A549 (cell line): ENCODE data around the gene EIF4EBP3. TPM values are rescaled to one million over a fixed set of nuclear protein-coding genes. Genes with fewer than 3 reads are reported as not detected.

Source experiments
- ATAC-seq, 2 experiments: fragments of 200-7000 bp in 1 of 2; fragments of >200 bp in 1 of 2; cut with Nextera tagmentation in 1 of 2; cut with Tn5 transposase in 1 of 2; 3 replicates each; pipeline versions ENCODE4 v1.8.0 to v1.9.1; 2018 to 2020; ENCODE audit warnings: mild to moderate bottlenecking in 1 of 2, moderate library complexity in 1 of 2
- CTCF ChIA-PET: fragments of 300-600 bp; sonication (Branson Sonifier 250); formaldehyde crosslinking; extraction: SDS; loops from one replicate; lab custom pipeline; 2021; ENCODE audit warnings: antibody characterized with exemption, inconsistent platforms; lab: Yijun Ruan, JAX
- POLR2A ChIA-PET: fragments of 350-600 bp; formaldehyde crosslinking; extraction: SDS; loops from one replicate; lab custom pipeline; 2021; ENCODE audit warnings: antibody characterized with exemption, inconsistent platforms; lab: Yijun Ruan, JAX
- DNase-seq, 2 experiments: peaks; one replicate each; pipeline versions ENCODE4 v3.0.0 to v3.0.0-alpha.2; 2011 to 2016; ENCODE audit warnings: low read depth in 1 of 2, low spot score in 1 of 2
- FAIRE-seq: peaks from 2 replicates; lab custom pipeline; 2011; peaks lifted over from hg19 to GRCh38; lab: Jason Lieb, UNC
- H3K27ac ChIP-seq, 2 experiments: fragments of >200 bp; sonication (Bioruptor Twin); formaldehyde crosslinking; 3 replicates each; pipeline ENCODE4 v1.5.1; 2016 to 2017
- H3K4me1 ChIP-seq: fragments of >200 bp; sonication (Bioruptor Twin); formaldehyde crosslinking; 3 replicates; pipeline ENCODE4 v1.6.1; 2016
- H3K4me2 ChIP-seq: fragments of >200 bp; sonication (Bioruptor Twin); formaldehyde crosslinking; 3 replicates; pipeline ENCODE4 v1.6.1; 2016
- H3K4me3 ChIP-seq: fragments of >200 bp; sonication (Bioruptor Twin); formaldehyde crosslinking; 3 replicates; pipeline ENCODE4 v1.5.1; 2016
- H3K9me3 ChIP-seq: fragments of >200 bp; sonication (Bioruptor Twin); formaldehyde crosslinking; 3 replicates; pipeline ENCODE4 v1.6.1; 2016
- CEBPB ChIP-seq, 2 experiments: fragments of >200 bp in 1 of 2; sonication (Bioruptor Twin) in 1 of 2; formaldehyde crosslinking in 1 of 2; IDR thresholded peaks; 2 replicates each; pipeline ENCODE4 v1.6.1; 2012 to 2016
- EHMT2 ChIP-seq: fragments of 200-600 bp; sonication (generic); IDR thresholded peaks from 2 replicates; pipeline ENCODE4 v1.6.1; 2016; ENCODE audit warnings: antibody characterized with exemption, low read depth, mild to moderate bottlenecking, moderate library complexity
- HDAC2 ChIP-seq: fragments of 200-600 bp; sonication (generic); IDR thresholded peaks from 2 replicates; pipeline ENCODE4 v1.6.1; 2016
- HEYL ChIP-seq: fragments of 250-450 bp; sonication (Bioruptor Pico); IDR thresholded peaks from 2 replicates; pipeline ENCODE4 v1.8.0; 2021; ENCODE audit warnings: mild to moderate bottlenecking, moderate library complexity
- NPAS2 ChIP-seq: fragments of 250-450 bp; sonication (Bioruptor Pico); IDR thresholded peaks from 2 replicates; pipeline ENCODE4 v1.8.0; 2022; ENCODE audit warnings: mild to moderate bottlenecking, moderate library complexity, borderline replicate concordance
- PHF8 ChIP-seq: fragments of 200-600 bp; sonication (generic); IDR thresholded peaks from 2 replicates; pipeline ENCODE4 v1.6.1; 2016; ENCODE audit warnings: low read depth, mild to moderate bottlenecking, antibody characterized with exemption, moderate library complexity, borderline replicate concordance
- RAD21 ChIP-seq, 2 experiments: fragments of >200 bp in 1 of 2; sonication (Bioruptor Twin) in 1 of 2; formaldehyde crosslinking in 1 of 2; IDR thresholded peaks in 1 of 2; conservative IDR thresholded peaks in 1 of 2; 2 replicates in 1 of 2; 3 replicates in 1 of 2; pipeline ENCODE4 v1.6.1; 2012 to 2018; ENCODE audit warnings: inconsistent platforms in 1 of 2
- RFX5 ChIP-seq: fragments of 450-650 bp; IDR thresholded peaks from 2 replicates; pipeline ENCODE4 v1.7.1; 2014; ENCODE audit warnings: antibody characterized with exemption, mild to moderate bottlenecking, moderate library complexity
- TP53 ChIP-seq: fragments of 250-450 bp; sonication (Bioruptor Pico); IDR thresholded peaks from 2 replicates; pipeline ENCODE4 v1.5.0; 2021; ENCODE audit warnings: mild to moderate bottlenecking, moderate library complexity
- ZC3H11A ChIP-seq: fragments of 450-650 bp; IDR thresholded peaks from 2 replicates; pipeline ENCODE4 v1.6.1; 2014; ENCODE audit warnings: antibody characterized with exemption, mild to moderate bottlenecking
- ZFP36 ChIP-seq: fragments of 450-650 bp; IDR thresholded peaks from 2 replicates; pipeline ENCODE4 v1.6.1; 2014; ENCODE audit warnings: borderline replicate concordance; ENCODE audit not compliant: partially characterized antibody
- WGBS: methylation state at CpG from one replicate; pipeline ENCODE4 v1.1.6; 2017; ENCODE audit errors: missing lambda C conversion rate; 5-methylcytosine and 5-hydroxymethylcytosine counted together
- polyA plus RNA-seq, 4 experiments: library from polyadenylated mRNA; depleted of rRNA in 3 of 4; stranded (reverse); fragments of >200 nt; fragmentation: RNase III in 1 of 4; extraction: RNeasy Plus Mini Kit Qiagen cat#74134 plus additional on column Dnase treatment in 1 of 4; gene quantifications; 2 replicates in 3 of 4; 3 replicates in 1 of 4; pipeline ENCODE4 v1.2.3, GENCODE V29; 2011 to 2017
- TF ChIP-seq, protein P1 (sequence below): fragments of >200 bp; sonication (Bioruptor Twin); formaldehyde crosslinking; IDR thresholded peaks from 3 replicates; pipeline ENCODE4 v1.5.1; 2016
- TF ChIP-seq, protein P2 (sequence below): IDR thresholded peaks from 2 replicates; pipeline ENCODE4 v1.6.1; 2012; ENCODE audit warnings: low read depth, borderline replicate concordance
- TF ChIP-seq, protein P3 (sequence below): IDR thresholded peaks from 2 replicates; pipeline ENCODE4 v1.6.1; 2012
- TF ChIP-seq, protein P4 (sequence below): fragments of 150-350 bp; IDR thresholded peaks from 2 replicates; pipeline ENCODE4 v1.6.1; 2014; ENCODE audit warnings: low read depth, mild to moderate bottlenecking, low read length
- TF ChIP-seq, protein P5 (sequence below): IDR thresholded peaks from 2 replicates; pipeline ENCODE4 v1.6.1; 2012

EIF4EBP3 gene
- polyA plus RNA-seq, 2 of the 4 experiments (the other 2 are of a cell fraction): 0.96 to 2.0 TPM

DNA sequence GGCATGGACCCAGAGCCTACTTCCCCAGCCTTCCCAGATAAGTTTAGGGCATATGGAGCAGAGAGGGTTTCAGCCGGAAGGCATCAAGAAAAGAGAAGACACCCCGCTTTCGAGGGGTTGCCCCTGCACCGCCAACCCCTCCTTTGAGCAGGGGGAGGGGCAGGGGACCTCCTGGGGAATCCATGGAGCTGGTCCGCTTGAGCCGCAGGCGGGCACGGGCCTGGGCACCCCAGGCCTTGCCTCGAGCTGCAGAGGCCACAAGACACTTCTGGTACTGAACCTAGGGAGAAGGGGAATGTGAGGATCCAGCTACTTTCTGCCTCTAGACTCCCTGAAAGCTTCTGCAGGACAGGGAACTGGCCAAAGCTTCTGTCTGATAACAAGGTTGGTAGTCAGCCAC is 11.1 kb downstream of the EIF4EBP3 start:
- peak overlapping the region in 1 of 2 experiments; percentile 96; a peak in 4 of 6 replicates for H3K27ac ChIP-seq
- peaks cover 34% of the 10 kb centered on the region for H3K4me1 ChIP-seq
- TF ChIP-seq PHF8 (no peak), ZC3H11A (no peak), HDAC2 (no peak), NPAS2 (CRISPR knock-in tag) (no peak), ZFP36 (no peak), CEBPB (IDR thresholded peaks at IDR 0.05) (no peak), RAD21 (conservative IDR thresholded peaks at IDR 0.05 in 1 of 2, IDR thresholded peaks at IDR 0.05 in 1 of 2) (no peak), RFX5 (no peak), HEYL (CRISPR knock-in tag) (no peak), TP53 (CRISPR knock-in tag) (no peak)
- TF ChIP-seq, protein P1, sequence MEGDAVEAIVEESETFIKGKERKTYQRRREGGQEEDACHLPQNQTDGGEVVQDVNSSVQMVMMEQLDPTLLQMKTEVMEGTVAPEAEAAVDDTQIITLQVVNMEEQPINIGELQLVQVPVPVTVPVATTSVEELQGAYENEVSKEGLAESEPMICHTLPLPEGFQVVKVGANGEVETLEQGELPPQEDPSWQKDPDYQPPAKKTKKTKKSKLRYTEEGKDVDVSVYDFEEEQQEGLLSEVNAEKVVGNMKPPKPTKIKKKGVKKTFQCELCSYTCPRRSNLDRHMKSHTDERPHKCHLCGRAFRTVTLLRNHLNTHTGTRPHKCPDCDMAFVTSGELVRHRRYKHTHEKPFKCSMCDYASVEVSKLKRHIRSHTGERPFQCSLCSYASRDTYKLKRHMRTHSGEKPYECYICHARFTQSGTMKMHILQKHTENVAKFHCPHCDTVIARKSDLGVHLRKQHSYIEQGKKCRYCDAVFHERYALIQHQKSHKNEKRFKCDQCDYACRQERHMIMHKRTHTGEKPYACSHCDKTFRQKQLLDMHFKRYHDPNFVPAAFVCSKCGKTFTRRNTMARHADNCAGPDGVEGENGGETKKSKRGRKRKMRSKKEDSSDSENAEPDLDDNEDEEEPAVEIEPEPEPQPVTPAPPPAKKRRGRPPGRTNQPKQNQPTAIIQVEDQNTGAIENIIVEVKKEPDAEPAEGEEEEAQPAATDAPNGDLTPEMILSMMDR: no peak
- TF ChIP-seq, protein P2, sequence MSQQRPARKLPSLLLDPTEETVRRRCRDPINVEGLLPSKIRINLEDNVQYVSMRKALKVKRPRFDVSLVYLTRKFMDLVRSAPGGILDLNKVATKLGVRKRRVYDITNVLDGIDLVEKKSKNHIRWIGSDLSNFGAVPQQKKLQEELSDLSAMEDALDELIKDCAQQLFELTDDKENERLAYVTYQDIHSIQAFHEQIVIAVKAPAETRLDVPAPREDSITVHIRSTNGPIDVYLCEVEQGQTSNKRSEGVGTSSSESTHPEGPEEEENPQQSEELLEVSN: no peak
- TF ChIP-seq, protein P3, sequence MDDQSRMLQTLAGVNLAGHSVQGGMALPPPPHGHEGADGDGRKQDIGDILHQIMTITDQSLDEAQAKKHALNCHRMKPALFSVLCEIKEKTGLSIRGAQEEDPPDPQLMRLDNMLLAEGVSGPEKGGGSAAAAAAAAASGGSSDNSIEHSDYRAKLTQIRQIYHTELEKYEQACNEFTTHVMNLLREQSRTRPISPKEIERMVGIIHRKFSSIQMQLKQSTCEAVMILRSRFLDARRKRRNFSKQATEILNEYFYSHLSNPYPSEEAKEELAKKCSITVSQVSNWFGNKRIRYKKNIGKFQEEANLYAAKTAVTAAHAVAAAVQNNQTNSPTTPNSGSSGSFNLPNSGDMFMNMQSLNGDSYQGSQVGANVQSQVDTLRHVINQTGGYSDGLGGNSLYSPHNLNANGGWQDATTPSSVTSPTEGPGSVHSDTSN: no peak
- TF ChIP-seq, protein P4, sequence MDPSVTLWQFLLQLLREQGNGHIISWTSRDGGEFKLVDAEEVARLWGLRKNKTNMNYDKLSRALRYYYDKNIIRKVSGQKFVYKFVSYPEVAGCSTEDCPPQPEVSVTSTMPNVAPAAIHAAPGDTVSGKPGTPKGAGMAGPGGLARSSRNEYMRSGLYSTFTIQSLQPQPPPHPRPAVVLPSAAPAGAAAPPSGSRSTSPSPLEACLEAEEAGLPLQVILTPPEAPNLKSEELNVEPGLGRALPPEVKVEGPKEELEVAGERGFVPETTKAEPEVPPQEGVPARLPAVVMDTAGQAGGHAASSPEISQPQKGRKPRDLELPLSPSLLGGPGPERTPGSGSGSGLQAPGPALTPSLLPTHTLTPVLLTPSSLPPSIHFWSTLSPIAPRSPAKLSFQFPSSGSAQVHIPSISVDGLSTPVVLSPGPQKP: no peak
- 90% methylated on average over 9 of the region's 9 CpGs for WGBS
- FAIRE-seq (no peak), DNase-seq (no peak), ATAC-seq (no peak)
- ChIA-PET CTCF (interaction anchor here (0.9 to 2.0 kb wide), 5 partner anchors 8 to 87 kb away, joined by 3 to 8 read pairs (median 5); partner anchors contain the start of genes EIF4EBP3 and TMCO6), POLR2A (interaction anchor here (0.6 to 2.5 kb wide), 2 partner anchors 11 to 89 kb away, joined by 3 to 32 read pairs; partner anchors contain the start of genes EIF4EBP3 and IK)
- no peaks in the 10 kb centered on the region for H3K9me3 ChIP-seq
- H3K4me3 ChIP-seq: no peak overlapping the region
- H3K4me2 ChIP-seq: no peak overlapping the region

DNA sequence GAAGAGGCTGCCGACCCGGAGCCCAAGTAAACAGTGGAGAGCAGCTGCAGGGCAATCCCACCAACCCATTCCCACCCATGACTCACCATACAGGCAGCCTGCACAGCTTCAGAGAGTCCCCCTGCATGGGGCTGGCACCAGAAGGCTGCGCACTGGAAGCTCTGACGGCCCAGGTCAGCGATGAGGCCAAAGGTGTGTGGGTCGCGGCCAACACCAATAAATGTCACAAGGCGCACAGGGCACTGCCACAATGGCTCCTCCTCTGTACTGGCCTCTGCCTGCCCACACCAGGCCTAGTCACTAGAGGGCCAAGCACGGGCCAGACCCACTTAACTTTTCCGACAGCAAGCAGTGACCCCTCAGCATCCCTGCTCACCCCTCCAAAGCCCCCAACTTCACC is 12.8 kb downstream of the EIF4EBP3 start:
- TF ChIP-seq, protein P5, sequence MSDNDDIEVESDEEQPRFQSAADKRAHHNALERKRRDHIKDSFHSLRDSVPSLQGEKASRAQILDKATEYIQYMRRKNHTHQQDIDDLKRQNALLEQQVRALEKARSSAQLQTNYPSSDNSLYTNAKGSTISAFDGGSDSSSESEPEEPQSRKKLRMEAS: no peak
- no peak for TF ChIP-seq EHMT2
- DNase-seq (no peak), FAIRE-seq (no peak), ATAC-seq (no peak)
- no peak overlapping the region for H3K4me2 ChIP-seq
- ChIA-PET CTCF (interaction anchor here (1.2 to 1.6 kb wide), 3 partner anchors 8 to 80 kb away, joined by 3 to 5 read pairs (median 5); partner anchors contain the start of gene TMCO6), POLR2A (no interaction called here)
- 86% methylated on average over 9 of the region's 10 CpGs for WGBS
- H3K4me1 ChIP-seq: peaks cover 23% of the 10 kb centered on the region
- H3K27ac ChIP-seq: no peak overlapping the region
- no peaks in the 10 kb centered on the region for H3K9me3 ChIP-seq
- H3K4me3 ChIP-seq: no peak overlapping the region
